Ramos (cell line): Measurements from ENCODE around the gene CIAPIN1.

Source experiments
- in situ Hi-C: fragments of 300-500 bp; cut with MboI; formaldehyde crosslinking; loops from one replicate; pipeline ENCODE4 v1.14.3; 2022; ENCODE audit warnings: low sequenced_read_pairs; ENCODE audit not compliant: unreplicated experiment

CIAPIN1 gene

DNA sequence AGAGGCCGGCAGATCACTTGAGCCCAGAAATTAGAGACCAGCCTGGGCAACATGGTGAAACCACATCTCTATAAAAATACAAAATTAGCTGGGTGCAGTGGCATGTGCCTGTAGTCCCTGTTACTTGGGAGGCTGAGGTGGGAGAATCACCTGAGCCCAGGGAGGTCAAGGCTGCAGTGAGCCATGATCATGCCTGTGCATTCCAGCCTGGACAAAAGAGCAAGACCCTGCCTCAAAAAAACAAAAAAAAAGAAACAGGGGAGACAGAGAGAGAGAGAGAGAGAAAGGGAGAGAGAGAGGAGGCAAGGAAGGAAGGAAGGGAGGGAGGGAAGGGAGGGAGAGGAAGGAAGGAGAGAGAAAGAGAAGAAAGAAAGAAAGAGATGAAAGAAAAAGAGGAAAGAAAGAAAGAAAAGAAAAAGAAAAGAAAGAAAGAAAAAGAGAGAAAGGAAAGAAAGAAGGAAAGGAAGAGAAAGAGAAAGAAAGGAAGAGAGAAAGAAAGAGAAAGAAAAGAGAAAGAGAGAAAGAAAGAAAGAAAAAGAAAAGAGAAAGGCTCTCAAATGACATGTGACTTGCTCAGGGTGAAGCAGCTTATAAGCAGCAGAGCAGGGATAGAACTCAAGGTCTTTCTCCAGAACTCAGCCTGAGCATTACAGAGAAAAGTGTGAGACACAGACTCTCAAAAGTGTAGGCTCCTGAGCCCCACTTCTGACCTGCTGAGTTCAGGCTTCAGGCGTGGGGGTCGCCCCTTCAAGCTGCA, 59.4 kb downstream of the CIAPIN1 start:
- in situ Hi-C loops, result no loop called here

- in situ Hi-C loops, result no loop called here
Observed at GRCh38 chr16:57386381-57386951, 60.7 kb downstream of the CIAPIN1 start.

DNA sequence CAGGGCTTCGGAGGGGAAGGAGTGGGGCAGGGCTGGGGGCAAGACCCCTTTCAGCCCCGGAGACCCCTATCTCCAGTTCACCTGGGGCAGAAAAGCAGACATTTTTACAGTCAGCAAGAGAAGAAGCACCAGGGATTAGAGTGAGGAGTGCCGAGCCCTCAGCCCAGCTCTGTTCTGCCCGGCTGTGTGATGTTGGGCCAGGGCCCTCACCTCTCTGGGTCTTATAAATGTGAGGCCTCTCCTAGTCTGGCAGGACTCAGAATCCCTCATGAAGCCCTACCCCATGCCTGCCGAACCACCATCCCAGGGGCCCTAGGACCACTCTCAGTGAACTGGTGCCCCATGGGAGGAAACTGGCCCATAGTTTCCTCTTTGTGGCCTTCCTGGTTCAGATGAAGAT, 62.1 kb downstream of the CIAPIN1 start:
- in situ Hi-C loops, result no loop called here

DNA sequence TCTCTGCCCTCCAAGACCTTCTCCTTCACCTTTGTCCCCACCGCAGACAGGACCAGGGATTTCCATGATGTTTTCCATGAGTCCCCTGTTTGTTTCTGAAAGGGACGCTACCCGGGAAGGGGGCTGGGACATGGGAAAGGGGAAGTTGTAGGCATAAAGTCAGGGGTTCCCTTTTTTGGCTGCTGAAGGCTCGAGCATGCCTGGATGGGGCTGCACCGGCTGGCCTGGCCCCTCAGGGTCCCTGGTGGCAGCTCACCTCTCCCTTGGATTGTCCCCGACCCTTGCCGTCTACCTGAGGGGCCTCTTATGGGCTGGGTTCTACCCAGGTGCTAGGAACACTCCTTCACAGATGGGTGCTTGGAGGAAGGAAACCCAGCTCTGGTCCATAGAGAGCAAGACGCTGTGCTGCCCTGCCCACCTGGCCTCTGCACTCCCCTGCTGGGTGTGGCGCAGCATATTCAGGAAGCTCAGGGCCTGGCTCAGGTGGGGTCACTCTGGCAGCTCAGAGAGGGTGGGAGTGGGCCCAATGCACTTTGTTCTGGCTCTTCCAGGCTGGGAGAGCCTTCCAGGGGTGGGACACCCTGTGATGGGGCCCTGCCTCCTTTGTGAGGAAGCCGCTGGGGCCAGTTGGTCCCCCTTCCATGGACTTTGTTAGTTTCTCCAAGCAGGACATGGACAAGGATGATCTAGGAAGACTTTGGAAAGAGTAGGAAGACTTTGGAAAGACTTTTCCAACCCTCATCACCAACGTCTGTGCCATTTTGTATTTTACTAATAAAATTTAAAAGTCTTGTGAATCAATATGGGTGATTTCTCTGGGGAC, 62.7 kb downstream of the CIAPIN1 start:
- in situ Hi-C loops, result no loop called here

DNA sequence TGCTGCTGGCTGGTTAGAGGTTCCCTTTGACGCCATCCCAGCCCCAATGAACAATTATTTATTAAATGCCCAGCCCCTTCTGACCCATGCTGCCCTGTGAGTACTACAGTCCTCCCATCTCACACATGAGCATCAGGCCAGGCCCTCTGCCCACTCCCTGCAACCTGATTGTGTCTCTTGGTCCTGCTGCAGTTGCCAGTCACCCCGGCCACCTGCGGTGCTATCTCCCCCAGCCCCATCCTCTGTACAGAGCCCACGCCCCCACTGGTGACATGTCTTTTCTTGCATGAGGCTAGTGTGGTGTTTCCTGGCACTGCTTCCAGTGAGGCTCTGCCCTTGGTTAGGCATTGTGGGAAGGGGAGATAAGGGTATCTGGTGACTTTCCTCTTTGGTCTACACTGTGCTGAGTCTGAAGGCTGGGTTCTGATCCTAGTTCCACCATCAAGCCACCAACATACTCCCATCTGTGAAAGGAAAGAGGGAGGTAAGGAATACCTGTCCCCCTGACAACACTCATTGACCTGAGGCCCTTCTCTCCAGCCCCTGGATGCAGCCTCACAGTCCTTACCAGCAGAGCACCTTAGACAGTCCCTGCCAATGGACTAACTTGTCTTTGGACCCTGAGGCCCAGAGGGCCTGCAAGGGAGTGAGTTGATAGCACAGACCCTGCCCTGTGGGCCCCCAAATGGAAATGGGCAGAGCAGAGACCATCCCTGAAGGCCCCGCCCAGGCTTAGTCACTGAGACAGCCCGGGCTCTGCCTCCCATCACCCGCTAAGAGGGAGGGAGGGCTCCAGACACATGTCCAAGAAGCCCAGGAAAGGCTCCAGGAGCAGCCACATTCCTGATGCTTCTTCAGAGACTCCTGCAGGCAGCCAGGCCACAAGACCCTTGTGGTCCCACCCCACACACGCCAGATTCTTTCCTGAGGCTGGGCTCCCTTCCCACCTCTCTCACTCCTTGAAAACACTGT, 63.6 kb downstream of the CIAPIN1 start:
- in situ Hi-C loops, result no loop called here

DNA sequence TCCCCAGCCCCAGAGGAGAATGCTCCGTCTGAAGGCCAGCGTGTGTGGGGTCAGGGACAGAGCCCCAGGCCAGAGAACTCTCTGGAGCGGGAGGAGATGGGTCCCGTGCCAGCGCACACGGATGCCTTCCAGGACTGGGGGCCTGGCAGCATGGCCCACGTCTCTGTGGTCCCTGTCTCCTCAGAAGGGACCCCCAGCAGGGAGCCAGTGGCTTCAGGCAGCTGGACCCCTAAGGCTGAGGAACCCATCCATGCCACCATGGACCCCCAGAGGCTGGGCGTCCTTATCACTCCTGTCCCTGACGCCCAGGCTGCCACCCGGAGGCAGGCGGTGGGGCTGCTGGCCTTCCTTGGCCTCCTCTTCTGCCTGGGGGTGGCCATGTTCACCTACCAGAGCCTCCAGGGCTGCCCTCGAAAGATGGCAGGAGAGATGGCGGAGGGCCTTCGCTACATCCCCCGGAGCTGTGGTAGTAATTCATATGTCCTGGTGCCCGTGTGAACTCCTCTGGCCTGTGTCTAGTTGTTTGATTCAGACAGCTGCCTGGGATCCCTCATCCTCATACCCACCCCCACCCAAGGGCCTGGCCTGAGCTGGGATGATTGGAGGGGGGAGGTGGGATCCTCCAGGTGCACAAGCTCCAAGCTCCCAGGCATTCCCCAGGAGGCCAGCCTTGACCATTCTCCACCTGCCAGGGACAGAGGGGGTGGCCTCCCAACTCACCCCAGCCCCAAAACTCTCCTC, 64.5 kb downstream of the CIAPIN1 start:
- in situ Hi-C loops, result no loop called here

DNA sequence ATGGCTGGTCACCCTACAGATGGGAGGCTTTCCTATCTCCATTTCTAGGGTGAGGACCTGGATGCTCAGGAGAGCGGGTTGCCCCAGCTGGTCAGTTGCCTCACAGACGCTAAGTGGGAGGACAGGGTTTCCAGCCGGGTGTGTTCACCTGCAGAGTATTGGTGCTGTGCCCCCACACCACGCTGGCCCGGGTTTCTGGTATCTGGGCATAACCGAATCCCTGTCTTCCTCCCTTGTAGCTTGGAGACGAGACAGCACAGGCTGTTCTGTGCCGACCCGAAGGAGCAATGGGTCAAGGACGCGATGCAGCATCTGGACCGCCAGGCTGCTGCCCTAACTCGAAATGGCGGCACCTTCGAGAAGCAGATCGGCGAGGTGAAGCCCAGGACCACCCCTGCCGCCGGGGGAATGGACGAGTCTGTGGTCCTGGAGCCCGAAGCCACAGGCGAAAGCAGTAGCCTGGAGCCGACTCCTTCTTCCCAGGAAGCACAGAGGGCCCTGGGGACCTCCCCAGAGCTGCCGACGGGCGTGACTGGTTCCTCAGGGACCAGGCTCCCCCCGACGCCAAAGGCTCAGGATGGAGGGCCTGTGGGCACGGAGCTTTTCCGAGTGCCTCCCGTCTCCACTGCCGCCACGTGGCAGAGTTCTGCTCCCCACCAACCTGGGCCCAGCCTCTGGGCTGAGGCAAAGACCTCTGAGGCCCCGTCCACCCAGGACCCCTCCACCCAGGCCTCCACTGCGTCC, 65.2 kb downstream of the CIAPIN1 start:
- in situ Hi-C loops, result no loop called here

DNA sequence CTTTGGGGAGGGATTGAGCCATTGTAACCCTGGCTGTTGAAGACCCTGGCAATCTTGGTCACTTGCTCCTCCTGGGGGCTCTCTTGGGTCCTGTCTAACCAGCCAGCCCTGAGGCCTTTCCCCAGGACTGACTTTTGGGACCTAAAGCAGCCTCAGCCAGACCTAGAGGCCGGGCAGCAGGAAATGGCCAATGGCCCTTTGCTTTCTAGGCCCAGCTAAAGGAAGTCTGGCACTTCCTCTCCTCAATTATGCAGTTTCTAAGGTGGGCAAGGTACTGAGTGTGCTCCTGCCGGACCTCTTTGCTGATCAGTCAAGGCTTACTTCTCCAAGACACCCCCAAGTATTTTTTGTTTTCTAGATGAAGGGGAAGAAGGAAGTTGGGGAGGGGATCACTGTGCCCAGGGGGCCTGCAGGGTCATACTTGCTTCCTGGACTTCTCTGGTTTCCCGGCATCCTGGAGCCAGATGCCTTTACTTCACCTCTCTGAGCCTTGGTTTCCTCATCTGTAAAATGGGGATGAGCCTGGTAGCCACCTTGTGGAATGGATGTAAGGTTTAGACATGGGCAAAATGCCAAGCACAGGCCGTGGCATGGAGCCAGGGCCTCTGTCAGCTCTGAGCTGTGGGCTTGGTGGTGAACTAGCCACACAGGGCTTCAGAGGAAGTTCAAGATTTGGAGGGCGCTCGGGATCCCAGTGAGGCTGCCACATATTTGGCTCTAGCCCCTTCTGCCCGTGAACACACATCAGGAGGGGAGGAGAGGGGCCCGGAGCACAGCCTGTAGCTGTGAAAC, 66.3 kb downstream of the CIAPIN1 start:
- in situ Hi-C loops, result no loop called here

- in situ Hi-C loops, result no loop called here
Observed at GRCh38 chr16:57379579-57379978, 67.6 kb downstream of the CIAPIN1 start.
